NCI-H748 (cell line): ENCODE data around the gene ELOVL6.

Source experiments
- DNase-seq: peaks from one replicate; lab custom pipeline; 2025; ENCODE audit not compliant: unreplicated experiment; lab: John Stamatoyannopoulos, UW

The ELOVL6 gene

DNA sequence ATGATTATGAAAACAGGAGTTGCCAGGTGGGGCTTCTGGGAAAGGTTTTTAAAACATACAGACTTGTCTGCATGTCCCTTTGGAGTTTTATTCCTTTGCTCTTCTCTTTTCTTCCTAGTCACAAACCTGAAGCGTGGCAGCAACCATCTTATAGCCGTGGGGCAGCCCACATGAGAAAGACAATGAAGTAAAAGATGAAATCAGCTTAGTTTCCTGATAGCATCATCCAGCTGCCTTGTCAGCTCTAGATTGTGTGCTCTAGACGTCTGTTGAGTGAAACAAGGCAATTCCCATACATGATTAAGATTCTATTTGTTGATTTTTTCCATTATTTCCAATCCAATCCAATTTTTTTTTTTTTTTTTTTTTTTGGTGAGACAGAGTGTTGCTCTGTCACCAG lies 68.9 kb downstream of the ELOVL6 start:
- DNase-seq = no peak

DNA sequence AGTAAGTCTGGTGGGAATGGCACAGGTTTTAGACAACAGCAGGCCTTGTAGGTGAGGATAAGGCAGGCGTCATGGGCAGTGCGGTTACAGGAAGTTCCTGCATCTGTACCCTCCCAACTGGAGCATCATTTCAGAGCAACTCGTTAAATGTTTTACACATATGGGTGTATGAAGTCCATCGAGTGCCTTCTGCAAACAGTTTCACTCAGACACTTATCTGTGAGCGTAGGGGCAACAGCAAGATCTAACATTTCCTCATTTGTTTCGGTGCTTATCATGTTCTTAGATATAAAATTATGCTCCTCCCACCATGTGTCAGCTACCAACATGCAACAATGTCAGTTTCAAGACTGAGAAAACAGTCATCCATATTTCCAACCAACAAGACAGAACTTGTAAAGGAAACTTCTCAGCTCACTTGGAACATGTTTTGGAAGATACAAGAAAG lies 69.9 kb downstream of the ELOVL6 start:
- no peak for DNase-seq

DNA sequence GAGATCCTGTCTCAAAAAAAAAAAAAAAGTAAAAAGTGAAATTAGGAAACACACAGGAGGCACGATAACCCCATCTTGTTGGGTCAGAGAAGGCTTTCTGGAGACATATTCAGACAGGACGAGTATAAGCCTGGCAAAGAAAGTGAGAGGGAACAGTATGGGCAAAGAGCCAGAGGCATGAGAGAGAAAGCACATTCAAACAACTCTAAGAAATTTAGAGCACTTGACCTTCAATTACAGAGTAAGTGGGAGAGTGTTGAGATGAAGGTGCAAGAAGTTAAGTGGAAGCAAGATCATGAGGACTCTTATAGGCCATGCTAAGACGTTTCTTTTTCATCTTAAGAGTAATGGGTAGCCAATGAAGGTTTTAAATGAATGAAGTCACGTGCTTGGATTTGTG lies 70.4 kb downstream of the ELOVL6 start:
- DNase-seq = no peak

DNA sequence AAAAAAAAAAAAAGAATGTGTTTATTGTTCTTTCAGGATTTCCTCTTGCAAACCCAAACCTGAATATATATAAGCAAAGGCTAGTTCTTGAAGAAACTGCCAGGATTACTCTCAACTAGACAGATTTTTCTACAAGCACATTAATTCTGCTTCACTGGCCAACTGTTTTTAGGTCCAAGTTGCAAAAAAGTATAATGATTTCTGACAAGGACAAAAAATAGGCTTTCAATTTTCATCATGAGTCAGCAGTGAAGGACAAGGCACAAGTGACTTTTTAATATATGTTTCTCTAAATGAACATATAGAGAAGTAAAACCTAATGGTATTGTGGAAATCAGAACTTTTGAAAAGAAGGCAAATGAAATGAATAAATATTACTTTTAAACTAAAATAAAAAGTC lies 73.7 kb downstream of the ELOVL6 start:
- DNase-seq = no peak

DNA sequence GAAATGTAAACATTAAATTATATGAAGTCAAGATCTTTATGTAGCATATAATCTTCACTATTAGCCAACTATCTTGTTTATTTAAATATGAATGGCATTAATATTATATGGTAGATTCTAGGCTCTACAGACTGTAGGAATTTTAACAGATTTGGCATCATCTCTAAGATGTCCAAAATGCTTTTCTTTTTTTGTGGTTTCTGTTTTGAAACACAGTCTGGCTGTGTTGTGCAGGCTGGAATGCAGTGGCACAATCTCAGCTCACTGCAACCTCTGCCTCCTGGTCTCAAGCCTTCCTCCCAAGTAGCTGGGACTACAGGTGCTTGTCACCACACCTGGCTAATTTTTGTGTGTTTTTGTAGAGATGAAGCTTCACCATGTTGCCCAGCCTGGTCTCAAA lies 76.2 kb downstream of the ELOVL6 start:
- DNase-seq = no peak

DNA sequence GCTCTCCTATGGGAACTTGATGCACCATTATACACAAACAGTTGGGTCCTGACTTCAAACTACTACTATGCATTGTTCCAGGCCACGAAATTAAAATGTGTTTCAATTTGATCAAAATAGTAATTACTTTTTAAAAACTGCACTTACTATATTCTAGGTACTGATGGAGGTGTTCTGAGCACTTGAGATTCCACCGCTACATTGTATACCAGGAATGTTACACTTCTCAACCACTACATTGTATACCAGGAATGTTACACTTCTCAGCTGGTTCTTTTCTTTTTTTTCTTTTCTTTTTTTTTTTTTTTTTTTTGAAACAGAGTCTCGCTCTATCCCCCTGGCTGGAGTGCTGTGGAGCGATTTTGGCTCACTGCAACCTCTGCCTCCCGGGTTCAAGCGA lies 77.9 kb downstream of the ELOVL6 start:
- no peak for DNase-seq

DNA sequence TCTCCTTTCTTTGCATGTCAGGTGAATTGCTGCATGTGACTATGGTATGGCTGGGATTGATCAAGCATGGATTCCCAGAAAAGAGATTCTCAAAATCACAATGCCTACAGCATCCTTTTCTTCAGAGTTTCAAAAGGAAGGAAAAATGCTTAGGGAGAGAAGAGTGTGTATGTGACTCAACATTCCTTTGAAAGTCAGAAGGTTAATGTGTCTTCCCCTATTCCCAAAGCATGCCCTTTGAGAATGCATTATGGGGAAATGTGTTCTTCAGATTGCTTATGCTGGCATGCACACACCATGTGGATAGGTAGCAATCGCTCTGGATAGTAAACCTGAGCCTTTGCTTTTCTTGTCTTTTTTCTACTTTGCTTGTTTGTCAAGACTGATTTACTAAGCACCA lies 78.5 kb downstream of the ELOVL6 start:
- no peak for DNase-seq

DNA sequence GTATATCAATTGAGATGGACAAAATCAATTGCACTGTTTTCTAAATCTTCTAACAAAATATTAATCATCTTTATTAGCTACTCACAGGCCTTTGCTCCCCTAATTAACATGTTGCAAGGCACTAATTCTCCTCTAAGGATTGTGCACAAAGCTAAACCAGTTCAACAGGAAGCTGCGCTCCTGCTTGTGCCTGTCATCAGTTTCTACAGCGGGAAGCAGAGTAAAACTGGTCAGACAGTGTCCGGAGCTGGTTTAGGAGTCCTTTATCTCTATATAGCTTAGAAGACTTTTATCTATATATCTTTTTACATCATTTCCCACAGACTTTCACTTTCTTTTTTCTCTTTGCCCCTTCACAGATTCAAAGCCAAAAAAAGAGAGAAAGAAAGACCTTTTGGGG lies 79.1 kb downstream of the ELOVL6 start:
- no peak for DNase-seq

DNA sequence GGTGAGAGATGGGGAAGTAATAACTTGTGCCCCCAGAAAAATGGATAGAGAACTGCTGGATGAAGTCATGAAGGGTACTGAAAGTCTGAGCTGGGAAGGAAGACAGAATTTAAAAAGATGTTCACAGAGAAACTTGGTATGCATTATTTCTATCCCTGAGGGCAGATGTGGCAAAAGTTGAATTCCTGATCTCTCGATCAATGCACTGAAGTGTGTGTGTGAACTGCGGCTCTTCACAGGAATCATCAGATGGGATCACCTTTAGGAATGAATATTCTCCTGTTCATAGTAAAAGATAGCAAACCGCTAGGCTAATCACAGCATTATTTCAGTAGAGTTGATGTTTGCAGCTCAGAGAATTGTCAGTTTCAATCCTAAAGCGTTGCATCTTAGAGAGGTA lies 86.4 kb downstream of the ELOVL6 start:
- DNase-seq = no peak

DNA sequence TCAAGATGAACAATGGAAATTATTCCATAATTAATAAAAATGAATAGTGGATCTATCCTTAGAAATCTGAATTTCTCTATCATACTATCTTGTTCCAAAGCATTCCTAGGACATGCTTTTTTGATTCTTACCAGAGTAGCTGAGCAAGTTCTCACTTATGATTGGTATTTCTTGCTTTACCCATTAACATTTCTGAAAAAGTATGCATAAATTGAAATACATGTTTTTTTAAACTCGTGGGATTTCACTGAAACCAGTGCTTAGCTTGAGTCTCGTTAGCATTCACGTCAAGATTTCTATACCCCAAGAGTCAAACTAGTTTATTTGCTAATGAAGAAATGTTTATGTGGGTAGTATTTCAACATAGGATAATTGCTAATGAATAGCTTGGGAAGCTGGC lies 89.0 kb downstream of the ELOVL6 start:
- no peak for DNase-seq

DNA sequence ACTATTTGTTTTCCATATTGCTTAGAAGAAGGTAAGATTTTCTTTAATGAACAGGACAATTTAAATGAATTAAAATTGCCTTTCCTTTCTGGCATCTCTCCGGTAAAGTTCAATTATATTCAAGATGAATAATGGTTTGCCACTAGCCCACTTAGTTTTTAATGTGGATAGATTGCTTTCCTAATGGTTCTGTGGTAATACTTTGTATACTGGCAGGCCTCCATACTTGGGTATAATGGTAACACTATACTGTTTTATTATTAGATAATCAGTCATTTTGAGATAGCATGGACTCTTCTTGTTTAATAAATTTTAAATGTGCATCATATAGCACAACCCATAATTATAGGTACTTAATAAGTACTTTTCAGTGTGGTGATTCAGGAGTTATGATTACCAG lies 89.5 kb downstream of the ELOVL6 start:
- no peak for DNase-seq

DNA sequence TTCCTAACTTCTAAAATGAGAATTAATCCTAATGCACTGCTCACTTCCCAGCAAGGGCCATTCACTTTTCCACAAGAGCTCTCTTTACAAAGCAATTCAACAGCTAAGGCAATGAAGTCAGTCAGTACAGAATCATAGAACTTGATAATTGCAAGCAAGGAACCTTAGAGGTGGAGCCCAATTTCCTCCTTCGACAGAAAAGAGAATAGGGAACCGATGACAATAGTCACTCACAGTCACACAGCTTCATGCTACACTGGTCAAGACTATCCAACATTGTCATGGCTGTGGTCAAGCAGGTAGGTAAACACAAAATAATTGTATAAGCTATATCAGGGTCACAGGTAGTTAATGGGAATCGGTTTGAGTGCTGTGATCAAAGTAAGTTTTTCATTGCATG lies 90.0 kb downstream of the ELOVL6 start:
- no peak for DNase-seq

DNA sequence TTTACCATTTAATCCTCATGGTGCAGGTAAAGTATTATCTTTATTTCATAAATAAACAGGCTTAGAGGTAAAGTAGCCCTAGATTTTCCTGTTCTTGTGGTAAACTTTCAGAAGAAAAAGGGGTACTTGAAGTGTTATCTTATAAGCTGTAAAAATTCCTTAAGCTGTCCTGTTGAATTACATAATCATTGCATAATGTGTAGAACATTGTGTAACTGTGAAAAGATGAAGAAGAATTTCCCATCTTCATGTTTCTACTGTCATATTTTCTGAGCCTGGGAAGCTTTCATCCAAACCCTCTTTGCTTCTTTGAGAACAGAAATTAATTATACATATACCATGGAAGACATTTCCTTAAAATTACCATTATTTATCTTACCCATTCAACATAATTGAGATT lies 90.5 kb downstream of the ELOVL6 start:
- no peak for DNase-seq

DNA sequence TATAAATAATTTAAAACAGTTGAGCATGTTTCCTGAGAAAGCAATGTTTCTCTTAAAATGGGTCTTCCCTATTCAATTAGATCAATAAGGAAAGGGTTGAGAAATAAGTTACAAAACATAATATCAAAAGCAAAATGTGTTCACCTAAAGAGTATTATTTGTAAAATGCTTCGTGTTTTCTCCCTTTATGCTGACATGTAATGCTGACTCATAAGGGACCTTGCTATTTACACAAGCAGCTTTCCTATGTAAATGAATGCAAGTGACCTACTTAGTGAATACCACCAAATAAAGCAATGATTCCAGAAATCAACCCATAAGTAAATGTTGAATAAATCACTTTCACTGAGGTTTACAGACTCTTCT lies 91.5 kb downstream of the ELOVL6 start:
- DNase-seq = no peak

DNA sequence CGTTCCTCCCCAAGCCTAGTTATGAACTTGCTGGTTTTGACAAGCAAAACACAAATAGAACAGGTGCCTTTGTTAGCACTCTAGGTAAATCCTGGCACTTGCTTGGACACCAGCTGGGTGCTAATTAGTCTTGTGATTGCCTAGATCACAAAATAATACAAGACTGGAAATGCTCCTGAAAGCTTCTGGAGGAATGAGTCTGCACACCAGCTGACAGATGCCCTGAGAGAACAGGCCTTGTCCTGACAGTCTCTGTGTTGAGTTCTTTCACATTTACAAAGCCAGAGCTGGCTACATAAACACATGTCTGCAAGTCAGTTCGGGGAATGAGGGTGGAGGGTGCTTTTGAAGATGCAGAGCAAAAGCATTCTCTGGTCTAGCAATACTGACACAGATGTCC lies 93.8 kb downstream of the ELOVL6 start:
- DNase-seq = peak; percentile 18

DNA sequence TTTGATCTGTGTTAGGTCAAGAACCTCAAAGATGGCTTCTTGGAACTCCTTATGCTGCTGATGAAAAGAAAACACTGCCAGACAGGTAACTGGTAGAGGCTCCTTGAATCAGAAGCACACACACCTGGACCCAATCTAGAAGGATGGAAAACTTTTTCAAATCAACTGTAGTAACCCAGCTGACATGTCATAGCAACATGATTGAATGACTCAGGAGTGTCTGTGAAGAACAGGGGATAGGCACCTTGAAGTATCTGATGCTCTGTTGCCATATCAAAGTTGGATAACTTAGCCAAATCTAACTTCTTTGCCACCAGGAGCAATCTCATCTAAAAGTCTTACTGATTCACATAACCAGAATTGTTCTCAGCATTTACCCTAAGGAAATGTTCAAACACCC lies 98.8 kb downstream of the ELOVL6 start:
- DNase-seq = no peak

DNA sequence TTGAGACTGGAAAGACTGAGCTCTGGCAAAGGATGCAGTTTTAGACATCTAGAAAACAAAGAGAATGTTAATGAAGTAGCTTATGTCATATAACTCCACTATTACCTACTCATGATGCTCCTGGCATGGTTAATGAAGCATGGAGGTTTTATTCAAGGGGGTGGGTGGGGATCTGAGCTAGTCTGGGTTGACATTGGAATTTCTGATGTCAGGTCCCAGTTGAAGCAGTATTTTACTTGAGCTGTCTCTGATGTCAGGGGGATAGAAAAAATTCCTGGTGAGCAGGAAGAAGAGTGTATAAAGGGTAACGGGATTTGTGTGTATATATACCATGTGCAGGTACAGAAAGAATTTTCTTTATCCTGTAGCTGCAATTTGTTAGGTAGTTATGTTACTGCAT lies 102.0 kb downstream of the ELOVL6 start:
- DNase-seq = no peak

DNA sequence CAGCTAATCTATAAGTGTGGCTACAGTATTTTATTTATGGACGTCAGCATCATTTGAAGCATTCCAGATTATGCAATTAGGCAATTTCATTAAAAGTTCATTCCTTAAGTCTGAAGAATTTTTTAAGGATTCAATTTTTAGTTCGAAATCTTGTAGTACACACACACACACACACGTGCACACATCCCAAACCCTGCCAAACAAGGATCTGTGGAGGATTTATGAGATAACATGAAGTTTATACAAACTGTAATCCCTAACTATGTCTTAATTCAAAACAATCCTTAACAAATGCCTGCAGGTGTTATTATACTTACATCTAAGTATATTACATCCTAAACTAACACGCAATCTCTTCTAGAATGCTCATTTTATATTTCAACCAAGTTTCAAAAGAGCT lies 105.8 kb downstream of the ELOVL6 start:
- DNase-seq = no peak

DNA sequence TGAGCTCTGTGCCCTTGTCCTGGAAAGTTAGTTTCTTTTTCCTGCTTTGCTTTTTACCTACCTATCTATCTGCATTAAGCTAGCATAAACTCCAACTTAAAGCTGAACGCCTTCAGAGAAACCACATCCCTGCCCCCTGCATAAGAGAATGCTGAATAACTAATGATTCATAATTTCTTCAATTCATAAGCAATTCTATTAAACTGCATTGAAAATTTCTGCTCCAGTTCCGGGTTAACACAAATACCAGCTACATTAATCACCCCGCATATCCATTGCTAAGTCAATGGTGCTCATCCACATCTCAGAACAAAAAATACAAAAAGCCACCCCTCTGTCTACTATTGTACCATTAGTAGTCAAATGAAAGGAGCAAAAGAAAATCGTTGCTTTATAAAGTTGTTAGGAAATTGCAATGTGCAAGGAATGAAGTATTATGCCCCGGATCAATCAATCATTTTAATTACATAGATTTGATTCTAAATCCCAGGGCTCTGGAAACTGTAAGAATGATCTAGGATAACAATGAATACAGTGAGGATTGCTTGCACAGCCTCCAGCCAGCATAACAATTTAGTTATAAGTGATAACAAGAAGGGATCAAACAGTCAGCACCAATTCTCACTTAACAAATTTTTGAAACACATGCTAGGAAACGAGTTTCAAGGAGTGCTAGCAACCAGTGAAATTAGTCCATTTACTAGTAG lies 106.8 kb downstream of the ELOVL6 start:
- DNase-seq = no peak

DNA sequence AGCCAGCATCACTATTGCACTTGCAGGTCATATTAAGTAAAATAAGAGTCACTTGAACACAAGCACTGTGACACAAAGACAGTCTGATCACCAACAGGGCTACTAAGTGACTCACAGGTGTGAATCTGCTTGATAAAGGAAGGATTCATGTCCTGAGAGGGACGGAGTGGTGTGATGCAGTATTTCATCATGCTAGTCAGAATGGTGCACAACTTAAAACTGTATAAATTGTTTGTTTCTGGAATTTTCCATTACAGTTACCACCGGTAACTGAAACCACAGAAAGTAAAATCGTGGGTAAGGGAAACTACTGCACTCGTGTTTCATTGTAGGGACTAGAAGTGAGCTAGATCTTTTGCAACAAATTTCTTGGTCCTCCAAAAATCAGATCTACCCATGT lies 109.7 kb downstream of the ELOVL6 start:
- DNase-seq = no peak

DNA sequence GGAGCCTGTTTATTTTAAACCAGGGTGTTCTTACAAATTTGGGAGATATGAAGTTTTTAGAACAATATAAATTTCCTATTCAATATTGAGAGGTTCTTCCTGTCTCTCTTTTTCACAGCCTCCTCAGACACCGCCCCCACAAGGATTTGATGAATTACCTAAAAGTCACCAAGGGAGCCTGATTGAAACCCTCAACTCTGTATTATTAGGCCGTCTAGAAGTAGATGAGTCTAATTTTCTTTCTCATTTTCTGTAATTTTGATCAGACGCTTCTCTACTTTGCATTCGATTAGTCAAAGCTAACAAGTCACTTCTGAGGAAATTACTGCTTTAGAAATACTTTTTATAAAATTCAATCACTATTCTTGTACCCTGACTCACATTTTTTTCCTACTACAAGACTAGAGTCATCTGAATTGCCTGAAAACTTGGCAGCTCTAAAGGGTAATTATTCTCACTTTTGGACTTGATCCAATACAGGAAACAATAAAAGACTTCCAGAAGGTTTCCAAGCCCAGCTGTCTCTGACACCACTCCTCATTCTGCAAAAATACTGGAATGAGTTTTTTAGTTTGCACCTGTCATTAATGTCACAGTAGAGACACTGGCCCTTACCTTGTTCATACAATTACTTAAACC lies 111.2 kb downstream of the ELOVL6 start:
- DNase-seq = peak; percentile 73

DNA sequence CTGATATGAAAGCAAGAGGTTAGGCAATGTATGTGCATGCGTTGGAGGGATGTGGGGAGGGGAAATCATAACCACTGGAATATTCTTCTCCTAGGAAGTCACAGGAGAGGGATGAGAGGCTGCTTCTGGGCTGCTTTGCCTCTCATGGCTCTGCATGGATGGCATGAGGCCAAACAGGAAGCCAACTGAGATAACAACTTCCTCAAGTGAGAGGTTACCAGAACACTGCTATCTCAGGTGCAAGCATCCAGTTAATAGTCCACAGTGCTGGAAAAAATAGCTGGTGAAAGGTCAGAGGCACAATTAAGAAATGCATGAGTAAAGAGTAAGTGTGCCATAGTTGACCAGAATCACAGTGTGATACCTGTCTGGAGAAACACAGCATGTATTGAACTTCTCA lies 113.3 kb downstream of the ELOVL6 start:
- peak; percentile 33 for DNase-seq

DNA sequence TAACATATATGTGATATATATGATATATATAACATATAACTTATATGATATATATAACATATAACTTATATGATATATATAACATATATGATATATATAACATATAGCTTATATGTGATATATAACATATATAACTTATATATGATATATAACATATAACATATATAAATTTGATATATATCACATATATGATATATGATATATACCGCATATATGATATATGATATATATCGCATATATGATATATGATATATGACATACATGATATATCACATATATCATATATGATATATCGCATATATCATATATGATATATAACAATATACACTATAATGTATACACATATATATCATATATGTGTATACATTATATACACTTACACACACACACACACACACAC lies 114.3 kb downstream of the ELOVL6 start:
- DNase-seq = no peak
